Endothelial cell of umbilical vein (primary cell): ENCODE measurements around the gene KLK5. TPM values are rescaled to one million over a fixed set of nuclear protein-coding genes. Genes with fewer than 3 reads are reported as not detected.

ENCODE experiments used
- BruUV-seq: library from RNA; stranded (reverse); fragments of 400-500 nt; replicated peaks from 2 replicates; lab custom pipeline; 2021; lab: Mats Ljungman, UMichigan
- CTCF ChIA-PET: fragments of 300-600, 350-600 bp; sonication (Branson Sonifier 250); formaldehyde crosslinking; loops from one replicate; lab custom pipeline; 2021; ENCODE audit warnings: antibody characterized with exemption, inconsistent platforms; lab: Charles Lee
- POLR2A ChIA-PET: fragments of 300-600, 350-600 bp; sonication (Branson Sonifier 250); formaldehyde crosslinking; loops from one replicate; lab custom pipeline; 2021; ENCODE audit warnings: antibody characterized with exemption, inconsistent platforms; lab: Charles Lee
- DNase-seq: peaks from one replicate; pipeline ENCODE4 v3.0.0-alpha.2; 2011; ENCODE audit warnings: low read depth, low spot score
- FAIRE-seq: peaks from 2 replicates; lab custom pipeline; 2011; peaks lifted over from hg19 to GRCh38; lab: Jason Lieb, UNC
- H2AFZ ChIP-seq: 2 replicates; pipeline ENCODE4 v1.6.0; 2012; ENCODE audit warnings: low read depth, low read length, control low read depth, inconsistent platforms
- H3K27ac ChIP-seq: 2 replicates; pipeline ENCODE4 v1.5.1; 2011; ENCODE audit warnings: low read depth, mild to moderate bottlenecking, control low read depth, low read length, moderate library complexity; ENCODE audit not compliant: insufficient read depth
- H3K27me3 ChIP-seq, 2 experiments: 2 replicates each; pipeline versions ENCODE4 v1.6.0 to v1.6.1; 2011; ENCODE audit warnings: low read length in 2 of 2, mixed read lengths in 1 of 2; ENCODE audit not compliant: control insufficient read depth in 2 of 2, insufficient read depth in 2 of 2
- H3K36me3 ChIP-seq, 2 experiments: 2 replicates in 1 of 2; 3 replicates in 1 of 2; pipeline ENCODE4 v1.5.1; 2011; ENCODE audit warnings: low read length in 2 of 2, mild to moderate bottlenecking in 1 of 2, moderate library complexity in 1 of 2; ENCODE audit not compliant: control insufficient read depth in 2 of 2, insufficient read depth in 2 of 2; ENCODE audit errors: extremely low read depth in 1 of 2
- H3K4me1 ChIP-seq: 3 replicates; pipeline ENCODE4 v1.5.1; 2011; ENCODE audit warnings: mild to moderate bottlenecking, low read length; ENCODE audit not compliant: control insufficient read depth, insufficient read depth; ENCODE audit errors: extremely low read depth
- H3K4me2 ChIP-seq: 2 replicates; pipeline ENCODE4 v1.6.1; 2011; ENCODE audit warnings: low read length, control low read depth, mixed read lengths; ENCODE audit not compliant: insufficient read depth
- H3K4me3 ChIP-seq, 3 experiments: fragments of 200-600 bp in 1 of 3; sonication (generic), shearing (Covaris generic) in 1 of 3; replicated peaks in 1 of 3; 2 replicates each; pipeline ENCODE4 v1.5.1; 2011 to 2016; ENCODE audit warnings: control low read depth in 3 of 3, low read length in 3 of 3, mild to moderate bottlenecking in 2 of 3, inconsistent platforms in 1 of 3, low read depth in 1 of 3, moderate library complexity in 1 of 3; ENCODE audit not compliant: insufficient read depth in 1 of 3
- H3K79me2 ChIP-seq: 2 replicates; pipeline ENCODE4 v1.6.0; 2012; ENCODE audit warnings: low read length, inconsistent platforms; ENCODE audit not compliant: control insufficient read depth, insufficient read depth
- H3K9ac ChIP-seq: replicated peaks from 2 replicates; pipeline ENCODE3; 2011; ENCODE audit warnings: low read length, control low read depth; ENCODE audit not compliant: insufficient read depth; ENCODE audit errors: extremely low read depth
- H3K9me1 ChIP-seq: replicated peaks from 3 replicates; pipeline ENCODE4 v1.6.0; 2011; ENCODE audit warnings: mild to moderate bottlenecking, low read length; ENCODE audit not compliant: control insufficient read depth, insufficient read depth; ENCODE audit errors: extremely low read depth
- H3K9me3 ChIP-seq: replicated peaks from 2 replicates; pipeline ENCODE4 v1.5.1; 2012; ENCODE audit warnings: low read length, inconsistent platforms; ENCODE audit not compliant: control insufficient read depth, insufficient read depth
- H4K20me1 ChIP-seq: replicated peaks from 2 replicates; pipeline ENCODE3; 2011; ENCODE audit warnings: mild to moderate bottlenecking, low read length; ENCODE audit not compliant: control insufficient read depth, insufficient read depth; ENCODE audit errors: extremely low read depth
- CTCF ChIP-seq, 2 donors: IDR thresholded peaks; 1 replicate in 1 of 2; 2 replicates in 1 of 2; pipeline ENCODE4 v1.5.1; 2011; ENCODE audit warnings: low read length in 2 of 2, mild to moderate bottlenecking in 2 of 2, moderate library complexity in 2 of 2, control low read depth in 1 of 2, inconsistent platforms in 1 of 2, low read depth in 1 of 2; ENCODE audit not compliant: insufficient read depth in 1 of 2; ENCODE audit errors: extremely low read depth in 1 of 2
- EZH2 ChIP-seq: IDR thresholded peaks from 2 replicates; pipeline ENCODE4 v1.6.1; 2012; ENCODE audit warnings: borderline replicate concordance, low read depth, mild to moderate bottlenecking, moderate library complexity, low read length, inconsistent platforms; ENCODE audit not compliant: severe bottlenecking
- FOS ChIP-seq: IDR thresholded peaks from 2 replicates; pipeline ENCODE4 v1.6.1; 2011; ENCODE audit warnings: mild to moderate bottlenecking, low read length, moderate library complexity, borderline replicate concordance; ENCODE audit not compliant: insufficient read depth
- GATA2 ChIP-seq: IDR thresholded peaks from 2 replicates; pipeline ENCODE4 v1.7.0; 2011; ENCODE audit warnings: low read depth, mild to moderate bottlenecking, moderate library complexity, mixed read lengths, low read length; ENCODE audit not compliant: insufficient read length, insufficient read depth
- JUN ChIP-seq: IDR thresholded peaks from 2 replicates; pipeline ENCODE4 v1.6.1; 2011; ENCODE audit warnings: borderline replicate concordance, low read depth; ENCODE audit not compliant: insufficient read length, insufficient read depth
- MAX ChIP-seq: IDR thresholded peaks from 2 replicates; pipeline ENCODE4 v1.6.1; 2011; ENCODE audit not compliant: insufficient read depth, insufficient read length
- MYC ChIP-seq: IDR thresholded peaks from one replicate; pipeline ENCODE4 v1.6.1; 2011; ENCODE audit warnings: mild to moderate bottlenecking, low read depth, low read length
- POLR2A ChIP-seq: IDR thresholded peaks from 2 replicates; pipeline ENCODE4 v1.6.1; 2012; ENCODE audit warnings: low read depth, mild to moderate bottlenecking, control low read depth, low read length
- POLR2AphosphoS5 ChIP-seq: IDR thresholded peaks from 2 replicates; pipeline ENCODE4 v1.6.1; 2012; ENCODE audit warnings: low read depth, mild to moderate bottlenecking, control low read depth, low read length, moderate library complexity; ENCODE audit not compliant: insufficient read depth
- dilution Hi-C: fragments of 300-500 bp; cut with MboI; formaldehyde crosslinking; loops from one replicate; pipeline ENCODE4 v1.15.0; 2019; ENCODE audit warnings: low sequenced_read_pairs; ENCODE audit not compliant: extremely low pct_ligation_motif_present
- intact Hi-C: fragments of 100-400 bp; cut with micrococcal nuclease; formaldehyde crosslinking; loops from one replicate; pipeline ENCODE4 v1.10.0; 2022
- polyA plus RNA-seq, 4 experiments: library from polyadenylated mRNA; depleted of rRNA in 3 of 4; stranded (reverse) in 3 of 4; unstranded in 1 of 4; fragments of >200 nt; gene quantifications; 2 replicates each; pipeline versions ENCODE4 v1.2.1 to v1.2.3, GENCODE V29; 2011 to 2012; ENCODE audit warnings: missing spikeins in 1 of 4
- total RNA-seq: library from RNA; stranded (reverse); gene quantifications from 2 replicates; pipeline ENCODE4 v1.2.3, GENCODE V29; 2021

The KLK5 gene
- total and polyA plus RNA-seq, 2 donors (not counting 3 experiments of a cell fraction or from before 2014, with no cell fraction given): not detected

GRCh38 chr19:50897612-50898011 lies 55.2 kb downstream of the KLK5 start:
- H3K9ac ChIP-seq: no peak overlapping the region

DNA sequence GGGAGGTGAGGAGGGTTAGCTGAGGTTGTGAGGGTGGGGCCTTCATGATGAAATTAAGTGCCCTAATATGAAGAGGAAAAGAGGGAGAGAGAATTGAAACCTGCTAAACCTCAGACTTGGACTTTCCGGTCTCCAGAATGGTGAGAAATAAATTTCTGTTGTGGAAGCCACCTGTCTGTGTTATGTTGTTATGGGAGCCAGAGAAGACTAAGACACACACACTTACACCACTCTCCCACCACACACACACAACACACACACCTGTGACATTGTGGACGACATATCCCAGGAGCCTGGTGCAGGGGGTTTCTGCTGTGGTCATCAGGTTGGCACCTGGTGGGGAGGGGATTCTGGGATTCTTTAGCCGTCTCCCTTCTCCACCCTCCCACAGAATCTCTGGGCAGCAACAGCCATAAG lies 55.6 kb downstream of the KLK5 start:
- no peak overlapping the region for H3K4me3 ChIP-seq
- dilution Hi-C loops (no loop called here), intact Hi-C loops (no loop called here)
- no peaks in the 10 kb centered on the region for H3K9me3 ChIP-seq
- no TSS peak for BruUV-seq
- H3K4me1 ChIP-seq: no peaks in the 10 kb centered on the region
- no peaks in the 10 kb centered on the region for H3K27me3 ChIP-seq
- no peak overlapping the region for H3K9ac ChIP-seq
- H3K79me2 ChIP-seq: no peaks in the 10 kb centered on the region
- POLR2A ChIA-PET: interaction anchor here (0.6 kb wide), 1 partner anchor 128 kb away, joined by 4 read pairs; no protein-coding TSS in a partner anchor
- no peaks in the 10 kb centered on the region for H3K36me3 ChIP-seq
- H3K4me2 ChIP-seq: no peak overlapping the region
- FAIRE-seq (no peak), DNase-seq (no peak)
- H3K27ac ChIP-seq: no peak overlapping the region
- CTCF ChIA-PET: no interaction called here
- no peaks in the 10 kb centered on the region for H4K20me1 ChIP-seq
- H2AFZ ChIP-seq: no peak overlapping the region
- H3K9me1 ChIP-seq: no peaks in the 10 kb centered on the region
- TF ChIP-seq POLR2A (no peak), CTCF (IDR thresholded peaks at IDR 0.05; ENCODE audit: extremely low read depth in 1 of 2, insufficient read depth in 1 of 2, low read depth in 1 of 2, low read length in 2 of 2) (no peak), FOS (no peak), JUN (no peak), GATA2 (no peak), POLR2AphosphoS5 (no peak), MAX (no peak), EZH2 (no peak), MYC (no peak)

More at GRCh38 chr19:50897612-50898011, 55.2 kb downstream of the KLK5 start:
- ChIA-PET CTCF (no interaction called here), POLR2A (interaction anchor here (0.6 kb wide), 1 partner anchor 127 kb away, joined by 4 read pairs; no protein-coding TSS in a partner anchor)
- no peaks in the 10 kb centered on the region for H3K36me3 ChIP-seq
- dilution Hi-C loops (no loop called here), intact Hi-C loops (no loop called here)
- H3K27ac ChIP-seq: no peak overlapping the region
- no peak overlapping the region for H3K4me3 ChIP-seq
- DNase-seq (no peak), FAIRE-seq (no peak)
- H3K4me2 ChIP-seq: no peak overlapping the region
- H4K20me1 ChIP-seq: no peaks in the 10 kb centered on the region
- H3K27me3 ChIP-seq: no peaks in the 10 kb centered on the region
- no peak overlapping the region for H2AFZ ChIP-seq
- H3K9me3 ChIP-seq: no peaks in the 10 kb centered on the region
- no peaks in the 10 kb centered on the region for H3K9me1 ChIP-seq
- TF ChIP-seq GATA2: no peak
- BruUV-seq: no TSS peak
- no peaks in the 10 kb centered on the region for H3K79me2 ChIP-seq
- no peaks in the 10 kb centered on the region for H3K4me1 ChIP-seq
